ENCODE data around the gene GRIN2C.

The GRIN2C gene

GRCh38 chr17:74846621-74847020 is 13.1 kb downstream of the GRIN2C start:
- no peak for DNase-seq (ENCODE audit: low spot score)

DNA sequence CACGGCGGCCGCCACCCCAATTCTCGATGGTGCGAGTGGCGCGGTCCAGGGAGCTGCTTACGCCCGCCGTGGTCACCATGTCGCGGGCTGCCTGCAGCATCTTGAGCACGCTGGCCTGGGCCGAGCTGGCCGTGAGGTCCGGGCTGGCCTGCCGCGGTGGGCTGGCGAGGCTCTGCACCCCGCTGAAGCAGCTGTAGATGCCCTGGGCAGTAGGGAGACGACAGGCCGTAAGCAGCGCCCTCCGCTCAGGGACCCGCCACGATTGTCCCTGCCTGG is 16.4 kb downstream of the GRIN2C start:
- no peak for DNase-seq (ENCODE audit: low spot score)

- DNase-seq (ENCODE audit: low spot score), result no peak
Measured at GRCh38 chr17:74842599-74843351, 16.9 kb downstream of the GRIN2C start.

DNA sequence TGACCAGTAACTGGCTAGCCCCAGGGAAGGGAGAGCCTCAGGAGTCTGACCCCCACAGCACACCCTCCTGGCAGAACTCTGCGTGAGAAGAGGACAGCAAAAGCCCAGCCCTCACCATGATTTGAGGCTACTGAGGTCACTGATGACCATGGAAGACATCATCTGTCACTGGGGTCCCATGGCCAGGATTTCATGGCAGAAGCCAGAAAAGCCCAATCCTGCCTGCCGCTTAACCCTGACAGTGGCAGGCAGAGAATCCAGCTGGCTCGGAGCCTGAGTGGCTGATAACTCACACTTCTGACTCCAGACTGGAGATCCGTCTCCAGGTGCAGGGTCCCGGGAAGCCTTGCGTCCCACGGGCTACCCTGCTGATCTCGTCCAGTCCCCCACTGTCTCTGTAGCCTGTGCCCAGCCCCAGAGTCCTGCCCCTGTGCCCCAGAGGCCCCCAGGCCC is 17.5 kb downstream of the GRIN2C start:
- no peak for DNase-seq (ENCODE audit: low spot score)

DNA sequence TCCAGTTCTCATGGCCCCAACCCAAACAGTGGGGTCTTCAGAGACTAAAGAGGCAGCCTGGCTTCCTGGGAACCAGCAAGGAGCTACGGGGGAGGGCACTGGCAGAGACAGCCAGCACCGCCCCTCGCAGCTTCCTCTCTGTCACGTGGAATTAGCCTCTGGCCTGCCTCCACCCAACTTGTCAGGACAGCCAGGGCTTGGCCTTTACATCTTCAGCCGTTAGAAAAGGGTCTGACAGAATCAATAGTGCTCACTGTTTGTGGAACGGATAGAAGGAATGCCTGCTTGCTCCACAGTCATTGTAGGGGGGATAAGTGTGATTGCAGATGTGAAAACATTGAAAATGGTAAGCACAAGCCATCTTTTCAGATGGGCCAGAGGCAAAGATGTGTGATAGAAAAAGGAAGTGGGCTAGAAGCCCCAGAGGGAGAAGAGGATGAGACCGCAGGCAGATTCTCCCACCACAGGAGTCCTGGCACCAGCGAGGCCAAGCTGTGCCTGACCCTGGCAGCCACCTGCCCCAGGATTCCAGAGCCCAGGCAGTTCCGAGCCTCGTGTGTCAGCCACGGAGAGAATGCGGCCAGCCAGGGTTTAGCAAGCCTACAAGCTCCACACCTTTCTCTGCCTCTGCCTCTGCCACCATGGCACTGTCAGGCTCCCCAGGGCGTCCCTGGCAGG is 18.6 kb downstream of the GRIN2C start:
- peak; percentile 39 for DNase-seq (ENCODE audit: low spot score)

GRCh38 chr17:74839990-74840852 is 19.5 kb downstream of the GRIN2C start:
- no peak for DNase-seq (ENCODE audit: low spot score)

- DNase-seq (ENCODE audit: low spot score), result no peak
Measured at GRCh38 chr17:74838274-74838673, 21.4 kb downstream of the GRIN2C start.

- no peak for DNase-seq (ENCODE audit: low spot score)
Measured at GRCh38 chr17:74836691-74837467, 22.8 kb downstream of the GRIN2C start.

DNA sequence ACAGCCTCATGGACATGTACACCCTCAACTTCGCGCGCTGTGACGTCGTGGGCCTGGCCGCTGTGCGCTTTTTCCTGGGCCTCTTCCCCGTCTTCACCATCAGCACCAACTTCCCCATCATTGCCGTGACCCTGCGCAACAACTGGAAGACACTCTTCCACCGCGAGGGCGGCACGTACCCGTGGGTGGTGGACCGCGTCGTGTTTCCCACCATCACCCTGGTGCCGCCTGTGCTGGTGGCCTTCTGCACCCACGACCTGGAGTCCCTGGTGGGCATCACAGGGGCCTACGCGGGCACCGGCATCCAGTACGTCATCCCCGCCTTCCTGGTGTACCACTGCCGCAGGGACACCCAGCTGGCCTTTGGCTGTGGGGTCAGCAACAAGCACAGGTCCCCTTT is 23.5 kb downstream of the GRIN2C start:
- DNase-seq (ENCODE audit: low spot score), result no peak

- DNase-seq (ENCODE audit: low spot score), result peak; percentile 69
Measured at GRCh38 chr17:74833501-74834377, 25.9 kb downstream of the GRIN2C start.

- DNase-seq (ENCODE audit: low spot score), result peak; percentile 66
Measured at GRCh38 chr17:74832421-74832820, 27.3 kb downstream of the GRIN2C start.

GRCh38 chr17:74831444-74832146 is 28.1 kb downstream of the GRIN2C start:
- no peak for DNase-seq (ENCODE audit: low spot score)

- no peak for DNase-seq (ENCODE audit: low spot score)
Measured at GRCh38 chr17:74830861-74831260, 28.8 kb downstream of the GRIN2C start.

- no peak for DNase-seq (ENCODE audit: low spot score)
Measured at GRCh38 chr17:74827800-74828199, 31.9 kb downstream of the GRIN2C start.

GRCh38 chr17:74825952-74826719 is 33.5 kb downstream of the GRIN2C start:
- no peak for DNase-seq (ENCODE audit: low spot score)

GRCh38 chr17:74824961-74825627 is 34.6 kb downstream of the GRIN2C start:
- DNase-seq (ENCODE audit: low spot score), result no peak

DNA sequence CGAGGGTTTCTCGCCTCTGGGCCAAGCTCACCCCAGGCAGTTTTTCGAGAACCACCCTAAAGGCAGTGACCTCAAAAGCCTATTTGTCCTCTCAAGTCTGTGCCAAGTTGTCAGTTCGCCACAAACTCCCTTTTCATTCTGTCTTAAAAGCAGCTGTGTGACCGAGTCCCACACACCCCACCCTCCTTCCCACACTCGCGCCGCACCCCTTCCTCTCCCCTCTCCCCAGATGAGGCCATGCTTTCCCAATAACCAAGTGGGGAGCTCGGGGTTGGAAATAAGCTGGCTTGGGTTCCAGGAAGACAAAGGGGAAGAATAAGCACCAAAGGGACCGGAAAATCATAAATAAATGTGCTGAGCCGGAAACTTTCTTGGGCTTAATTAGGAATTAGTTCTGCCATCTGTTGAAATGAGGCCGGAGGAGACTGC is 36.7 kb downstream of the GRIN2C start:
- DNase-seq (ENCODE audit: low spot score), result no peak

DNA sequence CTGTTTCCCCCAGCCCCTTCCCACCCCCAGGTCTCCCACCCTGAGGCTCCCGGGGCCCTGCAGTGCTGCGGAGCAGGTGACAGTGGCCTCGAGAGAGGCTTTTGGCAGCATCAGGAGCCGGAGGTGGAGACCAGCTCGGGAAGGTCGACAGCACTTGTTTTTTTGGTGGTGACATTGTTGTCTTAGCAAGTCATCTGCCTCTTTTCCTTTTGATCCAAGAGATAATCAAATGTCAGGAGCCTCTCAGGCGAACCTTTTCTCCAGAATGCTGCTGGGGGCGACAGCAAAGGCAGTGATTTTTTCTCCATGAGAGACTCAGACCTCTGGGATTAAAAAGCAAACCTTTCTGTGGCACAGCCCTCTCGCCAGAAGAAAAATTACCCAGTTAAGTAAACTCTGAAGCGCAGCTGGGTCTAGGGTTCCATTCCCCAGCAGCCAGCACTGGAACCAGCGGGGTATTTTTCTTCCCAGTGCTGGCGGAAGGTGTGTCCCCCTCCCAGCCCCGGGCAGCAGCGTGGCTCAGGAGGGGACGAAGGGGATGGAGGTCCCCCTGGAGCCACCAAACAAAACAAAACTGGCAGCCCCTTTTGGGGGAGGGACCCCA is 37.2 kb downstream of the GRIN2C start:
- DNase-seq (ENCODE audit: low spot score), result no peak

Measured in NAMALWA (cell line).